K562 (cell line): ENCODE measurements around the gene CTXN1. TPM values are rescaled to one million over a fixed set of nuclear protein-coding genes. Genes with fewer than 3 reads are reported as not detected.

Experiments used
- ATAC-seq: fragments of 200-7000 bp; cut with Tn5 transposase; 3 replicates; pipeline ENCODE4 v1.9.1; 2020; ENCODE audit warnings: moderate library complexity
- BruUV-seq: library from RNA; stranded (reverse); fragments of 400-500 nt; replicated peaks from 2 replicates; lab custom pipeline; 2021; lab: Mats Ljungman, UMichigan
- CTCF ChIA-PET: fragments of 300-600 bp; formaldehyde crosslinking; extraction: SDS; loops from one replicate; lab custom pipeline; 2021; ENCODE audit warnings: low intra/inter-chr PET ratio; lab: Yijun Ruan, JAX
- POLR2A ChIA-PET: fragments of 300-600, 350-650 bp; sonication (Branson Sonifier 250); formaldehyde crosslinking; extraction: SDS; loops from one replicate; lab custom pipeline; 2021; ENCODE audit warnings: antibody characterized with exemption, inconsistent platforms; lab: Yijun Ruan, JAX
- DNase-seq, 4 experiments: peaks; one replicate each; pipeline versions ENCODE4 v3.0.0 to v3.0.0-alpha.2; 2011 to 2018; ENCODE audit warnings: low spot score in 3 of 4, mixed read lengths in 3 of 4; ENCODE audit errors: extremely low read depth in 1 of 4
- FAIRE-seq: peaks from 2 replicates; lab custom pipeline; 2011; peaks lifted over from hg19 to GRCh38; lab: Jason Lieb, UNC
- H2AFZ ChIP-seq: 2 replicates; pipeline ENCODE4 v1.6.0; 2011; ENCODE audit warnings: low read depth, low read length, control low read depth, inconsistent platforms
- H3K27ac ChIP-seq: fragments of 200-600 bp; 3 replicates; pipeline ENCODE4 v1.8.0; 2011; ENCODE audit warnings: low read depth, mild to moderate bottlenecking, control low read depth, inconsistent platforms, low read length, moderate library complexity, mixed read lengths; ENCODE audit errors: extremely low read depth
- H3K27me3 ChIP-seq, 2 experiments: fragments of 300-600 bp in 1 of 2; 2 replicates in 1 of 2; 3 replicates in 1 of 2; pipeline versions ENCODE4 v1.6.0 to v1.8.0; 2011; ENCODE audit warnings: inconsistent platforms in 2 of 2, low read length in 2 of 2, mild to moderate bottlenecking in 1 of 2, mixed read lengths in 1 of 2, moderate library complexity in 1 of 2; ENCODE audit not compliant: control insufficient read depth in 2 of 2, insufficient read depth in 2 of 2
- H3K36me3 ChIP-seq: fragments of 300-600 bp; 3 replicates; pipeline ENCODE4 v1.8.0; 2011; ENCODE audit warnings: mild to moderate bottlenecking, low read length, inconsistent platforms; ENCODE audit not compliant: control insufficient read depth, insufficient read depth
- H3K4me1 ChIP-seq, 2 experiments: fragments of 200-600 bp in 1 of 2; replicated peaks in 1 of 2; 2 replicates in 1 of 2; 3 replicates in 1 of 2; pipeline versions ENCODE4 v1.5.1 to v1.8.0; 2011; ENCODE audit warnings: inconsistent platforms in 2 of 2, low read length in 2 of 2, mild to moderate bottlenecking in 1 of 2, mixed read lengths in 1 of 2, moderate library complexity in 1 of 2; ENCODE audit not compliant: control insufficient read depth in 2 of 2, insufficient read depth in 2 of 2
- H3K4me2 ChIP-seq: 2 replicates; pipeline ENCODE4 v1.6.1; 2011; ENCODE audit warnings: low read length, control low read depth, inconsistent platforms, mixed read lengths; ENCODE audit not compliant: insufficient read depth
- H3K4me3 ChIP-seq: fragments of 200-600 bp; sonication (generic), shearing (Covaris generic); 2 replicates; pipeline ENCODE4 v1.5.1; 2016; ENCODE audit warnings: control low read depth, inconsistent platforms
- H3K79me2 ChIP-seq: fragments of 200-600 bp; 3 replicates; pipeline ENCODE4 v1.8.0; 2011; ENCODE audit warnings: low read length, inconsistent platforms; ENCODE audit not compliant: control insufficient read depth, insufficient read depth
- H3K9ac ChIP-seq, 2 experiments: 2 replicates each; pipeline versions ENCODE4 v1.6.0 to v1.6.1; 2011; ENCODE audit warnings: low read depth in 2 of 2, low read length in 2 of 2, control low read depth in 1 of 2, inconsistent platforms in 1 of 2, mild to moderate bottlenecking in 1 of 2, mixed read lengths in 1 of 2; ENCODE audit not compliant: insufficient read depth in 1 of 2
- H3K9me1 ChIP-seq: one replicate; pipeline ENCODE4 v1.6.0; 2011; ENCODE audit warnings: inconsistent platforms, mild to moderate bottlenecking, low read length, moderate library complexity; ENCODE audit not compliant: control insufficient read depth, insufficient read depth
- H3K9me3 ChIP-seq: replicated peaks from 2 replicates; pipeline ENCODE4 v1.5.1; 2011; ENCODE audit warnings: low read depth, low read length, inconsistent platforms; ENCODE audit not compliant: control insufficient read depth, insufficient read depth
- H4K20me1 ChIP-seq: replicated peaks from 2 replicates; pipeline ENCODE4 v1.6.1; 2011; ENCODE audit warnings: low read length, inconsistent platforms, mixed read lengths; ENCODE audit not compliant: control insufficient read depth, insufficient read depth
- CEBPG ChIP-seq, 3 experiments: fragments of 200-800 bp in 1 of 3; sonication (Bioruptor generic) in 1 of 3; sonication (generic) in 1 of 3; formaldehyde crosslinking in 1 of 3; IDR thresholded peaks in 2 of 3; conservative IDR thresholded peaks in 1 of 3; 2 replicates each; pipeline versions ENCODE4 v1.6.1 to v1.8.0; 2016 to 2022; ENCODE audit warnings: missing compliant biosample characterization in 2 of 3, missing genetic modification characterization in 2 of 3, mild to moderate bottlenecking in 1 of 3, missing genetic modification reagents in 1 of 3
- FOXA1 ChIP-seq: fragments of 450-650 bp; IDR thresholded peaks from 2 replicates; pipeline ENCODE4 v1.6.1; 2016; ENCODE audit warnings: mild to moderate bottlenecking, borderline replicate concordance
- MAFF ChIP-seq: IDR thresholded peaks from 2 replicates; pipeline ENCODE4 v1.6.1; 2012; ENCODE audit warnings: low read length, improper control_type of control experiment
- NCOA2 ChIP-seq, 2 experiments: fragments of 450-650 bp; IDR thresholded peaks; 2 replicates each; pipeline ENCODE4 v1.6.1; 2018; ENCODE audit warnings: mild to moderate bottlenecking in 2 of 2, moderate library complexity in 1 of 2; ENCODE audit not compliant: partially characterized antibody in 2 of 2
- NELFE ChIP-seq: IDR thresholded peaks from 2 replicates; pipeline ENCODE4 v1.6.1; 2011; ENCODE audit warnings: mild to moderate bottlenecking; ENCODE audit not compliant: insufficient read depth, insufficient read length
- NFRKB ChIP-seq: fragments of 450-650 bp; IDR thresholded peaks from 2 replicates; pipeline ENCODE4 v1.6.1; 2016; ENCODE audit warnings: low read depth
- OTX1 ChIP-seq: fragments of 450-650 bp; formaldehyde crosslinking; IDR thresholded peaks from 2 replicates; pipeline ENCODE4 v1.4.0; 2022; ENCODE audit warnings: mild to moderate bottlenecking
- SMARCB1 ChIP-seq: IDR thresholded peaks from 2 replicates; pipeline ENCODE4 v1.6.1; 2011; ENCODE audit warnings: improper control_type of control experiment, low read depth; ENCODE audit not compliant: insufficient read length
- SMARCC2 ChIP-seq: fragments of 450-650 bp; IDR thresholded peaks from 2 replicates; pipeline ENCODE4 v1.6.1; 2017; ENCODE audit warnings: antibody characterized with exemption, moderate library complexity, mild to moderate bottlenecking, low read depth
- SMARCE1 ChIP-seq: fragments of 450-650 bp; IDR thresholded peaks from 2 replicates; pipeline ENCODE4 v1.7.1; 2016; ENCODE audit warnings: mild to moderate bottlenecking
- WGBS: fragments of 100-300 bp; shearing (Covaris generic); methylation state at CpG from one replicate; pipeline ENCODE4 v1.1.6; 2016; ENCODE audit warnings: low coverage, mixed read lengths; ENCODE audit not compliant: insufficient coverage; ENCODE audit errors: missing lambda C conversion rate; 5-methylcytosine and 5-hydroxymethylcytosine counted together
- in situ Hi-C: fragments of 300-500 bp; cut with MboI; formaldehyde crosslinking; loops from 4 replicates; pipeline ENCODE4 v1.15.0; 2018; ENCODE audit warnings: inconsistent platforms, mixed read lengths
- intact Hi-C: fragments of 100-400 bp; cut with micrococcal nuclease; formaldehyde crosslinking; loops from 2 replicates; pipeline ENCODE4 v1.14.2; 2022
- polyA plus RNA-seq, 8 experiments: library from polyadenylated mRNA; depleted of rRNA in 4 of 8; stranded (reverse) in 5 of 8; unstranded in 3 of 8; fragments of >200 nt; fragmentation: Nextera tagmentation in 2 of 8; fragmentation: Illumina TruSeq in 1 of 8; extraction: Ambion mirVana in 2 of 8; extraction: Trizol in 1 of 8; gene quantifications; 2 replicates each; pipeline versions ENCODE4 v1.2.1 to v1.2.3, GENCODE V29; 2011 to 2014; ENCODE audit warnings: inconsistent platforms in 1 of 8, missing spikeins in 1 of 8
- total RNA-seq, 7 experiments: library from RNA; depleted of rRNA in 6 of 7; stranded (reverse); fragments of >200 nt in 6 of 7; fragmentation: Illumina TruSeq in 2 of 7; extraction: Trizol in 2 of 7; gene quantifications; 2 replicates each; pipeline versions ENCODE4 v1.2.1 to v1.2.3, GENCODE V29; 2011 to 2021; ENCODE audit warnings: low replicate concordance in 1 of 7
- TF ChIP-seq, protein P1 (sequence below): fragments of 250-450 bp; sonication (Bioruptor Pico); IDR thresholded peaks from 2 replicates; pipeline ENCODE4 v1.5.0; 2021; ENCODE audit warnings: mild to moderate bottlenecking, moderate library complexity
- TF ChIP-seq, protein P2 (sequence below): fragments of 250-450 bp; sonication (Bioruptor Pico); IDR thresholded peaks from 2 replicates; pipeline ENCODE4 v1.8.0; 2021; ENCODE audit warnings: mild to moderate bottlenecking, moderate library complexity

The CTXN1 gene
- total and polyA plus RNA-seq, 9 of the 15 experiments (the other 6 are each of a cell fraction or from before 2014, with no cell fraction given), result 0.15 to 37.4 (median 1.8) TPM; not detected in 2

DNA sequence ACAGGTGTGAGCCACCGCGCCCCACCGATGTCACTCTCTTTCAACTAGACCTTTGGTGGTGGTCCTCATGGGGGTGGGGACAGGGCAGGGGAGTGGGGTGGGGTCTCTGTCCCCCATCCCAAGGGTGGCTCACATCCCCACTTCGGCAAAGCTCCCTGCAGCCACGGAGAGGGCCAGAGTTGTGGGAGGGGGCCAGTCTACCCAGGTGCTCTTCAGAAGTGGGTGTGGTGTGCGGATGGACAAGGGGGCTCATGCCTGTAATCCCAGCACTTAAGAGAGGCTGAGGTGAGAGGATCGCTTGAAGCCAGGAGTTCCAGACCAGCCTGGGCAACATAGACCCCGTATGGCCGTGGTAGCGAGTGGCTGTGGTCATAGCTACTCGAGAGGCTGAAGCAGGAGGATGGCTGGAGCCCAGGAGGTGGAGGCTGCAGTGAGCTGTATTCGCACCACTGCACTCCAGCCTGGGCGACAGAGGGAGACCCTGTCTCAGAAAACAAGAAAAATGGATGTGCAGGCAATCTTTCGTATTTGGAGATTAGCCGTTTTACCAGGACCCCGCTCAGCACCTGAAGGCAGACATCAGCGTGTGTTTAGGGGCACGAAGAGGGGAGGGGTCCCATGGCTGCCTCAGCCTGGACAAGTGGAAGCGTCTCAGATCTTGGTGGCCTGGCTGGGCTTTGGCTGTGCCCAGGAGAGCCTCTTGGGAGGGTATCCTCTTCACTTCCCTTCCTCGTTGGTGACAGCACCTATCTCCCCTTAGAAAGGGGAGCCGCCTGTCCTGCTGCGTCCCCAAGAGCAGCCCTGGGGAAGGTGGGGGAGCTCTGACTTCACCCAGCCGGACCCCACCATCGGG lies 10.5 kb downstream of the CTXN1 start:
- intact Hi-C loops, result no loop called here
- Histone ChIP-seq H4K20me1 (no peaks in the 10 kb centered on the region), H2AFZ (no peak overlapping the region), H3K27me3 (no peaks in the 10 kb centered on the region), H3K9me3 (no peaks in the 10 kb centered on the region), H3K79me2 (peaks cover 14% of the 10 kb centered on the region), H3K9ac (peak overlapping the region in 1 of 2 experiments; percentile 35; a peak in 1 of 4 replicates), H3K9me1 (no peaks in the 10 kb centered on the region), H3K4me3 (no peak overlapping the region), H3K4me1 (peaks cover 7 to 73% of the 10 kb centered on the region in 2 experiments; a peak in 4 of 5 replicates), H3K4me2 (no peak overlapping the region), H3K27ac (no peak overlapping the region), H3K36me3 (peaks cover 29% of the 10 kb centered on the region; the same call in 1 of the 3 replicates)
- BruUV-seq, result no TSS peak
- DNase-seq, result no peak
- ATAC-seq, result no peak
- in situ Hi-C loops, result no loop called here
- ChIA-PET POLR2A (interaction anchor here (0.7 to 1.7 kb wide), 4 partner anchors 12 to 56 kb away, joined by 3 to 5 read pairs (median 4); partner anchors contain the start of gene MAP2K7), CTCF (no interaction called here)
- FAIRE-seq, result no peak
- WGBS, result 65% methylated on average over 24 of the region's 24 CpGs
- no peak for TF ChIP-seq SMARCB1
- no peak for TF ChIP-seq MAFF
- TF ChIP-seq NELFE, result no peak
- TF ChIP-seq, protein P1, sequence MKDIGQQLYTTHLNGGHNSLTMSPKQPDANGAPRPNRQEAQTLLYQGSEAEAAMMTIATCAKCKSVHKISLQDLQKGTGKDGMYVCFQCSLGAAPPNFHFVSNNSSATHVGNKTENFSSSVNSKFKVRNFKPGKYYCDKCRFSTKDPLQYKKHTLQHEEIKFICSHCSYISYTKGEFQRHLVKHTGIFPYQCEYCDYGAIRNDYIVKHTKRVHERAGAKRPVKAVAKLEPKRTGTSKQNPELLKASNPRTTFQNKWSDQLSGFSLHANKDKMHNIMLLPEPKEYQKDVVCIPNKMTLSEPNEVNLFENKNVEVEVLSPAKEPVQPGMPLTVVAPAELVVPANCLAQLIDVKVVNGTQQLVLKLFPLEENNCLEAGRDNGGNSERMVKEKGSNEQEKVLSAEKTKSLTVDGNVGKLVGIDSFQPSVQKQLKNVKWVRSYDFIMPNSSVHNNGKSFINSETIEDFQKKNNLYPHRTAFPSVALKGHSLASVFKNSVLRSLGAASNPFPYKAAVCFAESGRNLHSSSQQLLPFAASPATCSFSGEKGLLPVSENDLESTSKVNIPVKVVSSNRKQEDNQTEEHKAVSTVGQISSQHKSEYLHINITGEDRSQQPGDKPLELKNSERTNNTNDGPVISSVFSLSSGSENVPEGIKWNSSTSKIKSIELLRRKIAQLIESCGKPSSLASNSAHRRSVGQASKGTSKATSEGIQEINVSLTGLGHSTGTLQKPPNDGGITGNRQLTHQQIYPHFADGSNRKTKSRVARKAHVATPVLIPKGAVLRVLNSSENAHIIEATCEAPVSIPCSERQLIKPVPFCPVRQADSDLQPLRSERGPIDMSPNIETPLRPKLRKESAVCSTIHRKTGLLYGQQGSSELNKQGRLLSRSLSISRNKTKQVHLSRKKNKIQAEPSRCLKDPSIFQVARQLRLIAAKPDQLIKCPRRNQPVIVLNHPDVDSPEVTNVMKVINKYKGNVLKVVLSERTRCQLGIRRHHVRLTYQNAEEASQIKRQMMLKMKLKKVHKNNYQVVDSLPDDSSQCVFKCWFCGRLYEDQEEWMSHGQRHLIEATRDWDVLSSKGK (CRISPR knock-in tag), result no peak
- no peak for TF ChIP-seq OTX1 (CRISPR knock-in tag)
- TF ChIP-seq CEBPG (CRISPR knock-in tag; IDR thresholded peaks at IDR 0.05), result no peak
- no peak for TF ChIP-seq CEBPG (tag; conservative IDR thresholded peaks at IDR 0.05 in 1 of 2, IDR thresholded peaks at IDR 0.05 in 1 of 2)
- TF ChIP-seq, protein P2, sequence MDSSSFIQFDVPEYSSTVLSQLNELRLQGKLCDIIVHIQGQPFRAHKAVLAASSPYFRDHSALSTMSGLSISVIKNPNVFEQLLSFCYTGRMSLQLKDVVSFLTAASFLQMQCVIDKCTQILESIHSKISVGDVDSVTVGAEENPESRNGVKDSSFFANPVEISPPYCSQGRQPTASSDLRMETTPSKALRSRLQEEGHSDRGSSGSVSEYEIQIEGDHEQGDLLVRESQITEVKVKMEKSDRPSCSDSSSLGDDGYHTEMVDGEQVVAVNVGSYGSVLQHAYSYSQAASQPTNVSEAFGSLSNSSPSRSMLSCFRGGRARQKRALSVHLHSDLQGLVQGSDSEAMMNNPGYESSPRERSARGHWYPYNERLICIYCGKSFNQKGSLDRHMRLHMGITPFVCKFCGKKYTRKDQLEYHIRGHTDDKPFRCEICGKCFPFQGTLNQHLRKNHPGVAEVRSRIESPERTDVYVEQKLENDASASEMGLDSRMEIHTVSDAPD, result no peak
- no peak for TF ChIP-seq NFRKB
- no peak for TF ChIP-seq NCOA2 (IDR thresholded peaks at IDR 0.05; ENCODE audit: partially characterized antibody in 2 of 2)
- no peak for TF ChIP-seq FOXA1
- no peak for TF ChIP-seq SMARCC2
- no peak for TF ChIP-seq SMARCE1
